Esophagus squamous epithelium (tissue), 5 donors: ENCODE data around the gene USP11. TPM values are rescaled to one million over a fixed set of nuclear protein-coding genes. Genes with fewer than 3 reads are reported as not detected.
"Not testable (repeated sequence)": the region's sequence is repeated elsewhere in the genome, so short reads cannot be mapped to it uniquely, and the experiment has no call there.

Experiments
- DNase-seq: peaks from one replicate; lab custom pipeline; 2025; lab: John Stamatoyannopoulos, UW
- H3K27ac ChIP-seq, 4 donors: fragments of 200-600 bp; sonication (generic); one replicate each; pipeline ENCODE4 v1.5.1; 2016 to 2019; ENCODE audit warnings: mild to moderate bottlenecking in 1 of 4
- H3K27me3 ChIP-seq, 4 donors: fragments of 200-600 bp; sonication (generic); 1 replicate in 3 of 4; 2 replicates in 1 of 4; pipeline versions ENCODE4 v1.5.1 to v1.6.0; 2017 to 2021; ENCODE audit warnings: antibody characterized with exemption in 1 of 4
- H3K36me3 ChIP-seq, 3 donors: fragments of 200-600 bp; sonication (generic); one replicate each; pipeline ENCODE4 v1.5.1; 2016 to 2019
- H3K4me1 ChIP-seq, 3 donors: fragments of 200-600 bp; sonication (generic); one replicate each; pipeline ENCODE4 v1.5.1; 2017 to 2019
- H3K4me3 ChIP-seq, 4 donors: fragments of 200-600 bp; sonication (generic); 1 replicate in 3 of 4; 2 replicates in 1 of 4; pipeline ENCODE4 v1.5.1; 2016 to 2019; ENCODE audit warnings: mild to moderate bottlenecking in 2 of 4, moderate library complexity in 1 of 4
- H3K9me3 ChIP-seq, 3 donors: fragments of 200-600 bp; sonication (generic); one replicate each; pipeline ENCODE4 v1.5.1; 2016 to 2019
- CTCF ChIP-seq, 6 experiments: fragments of 450-650 bp in 4 of 6; fragments of 200-600 bp in 2 of 6; sonication (generic) in 2 of 6; IDR thresholded peaks; one replicate each; pipeline ENCODE4 v1.5.1; 2016 to 2019; ENCODE audit warnings: antibody characterized with exemption in 6 of 6, mild to moderate bottlenecking in 4 of 6, moderate library complexity in 4 of 6
- POLR2A ChIP-seq, 4 donors: fragments of 450-650 bp; IDR thresholded peaks; one replicate each; pipeline ENCODE4 v1.6.1; 2017; ENCODE audit warnings: antibody characterized with exemption in 4 of 4, mild to moderate bottlenecking in 4 of 4, moderate library complexity in 3 of 4
- WGBS, 2 donors: methylation state at CpG; one replicate each; pipeline ENCODE4 v1.1.5; 2018; 5-methylcytosine and 5-hydroxymethylcytosine counted together
- intact Hi-C: fragments of 100-400 bp; cut with DNase I; formaldehyde crosslinking; loops from one replicate; pipeline ENCODE4 v1.15.0; 2022
- total RNA-seq, 4 donors: library from RNA; depleted of rRNA; stranded (reverse); fragments of >200 nt; gene quantifications; one replicate each; pipeline ENCODE4 v1.1.0, GENCODE V29; 2016
- donor health status: DM: yes; HTN: yes; CAD: no.

Gene USP11
- total RNA-seq, 4 donors from 2014 or later: 6.6 to 26.9 (median 21.3) TPM

GRCh38 chrX:47272013-47272408, 39.2 kb downstream of the USP11 start:
- WGBS, 2 donors: 0 to 20% methylated on average over 1 of the region's 2 CpGs
- TF ChIP-seq POLR2A (IDR thresholded peaks at IDR 0.05) (no peak), CTCF (IDR thresholded peaks at IDR 0.05) (no peak)

GRCh38 chrX:47273011-47273730, 40.4 kb downstream of the USP11 start:
- Histone ChIP-seq H3K27me3 (no peaks in the 10 kb centered on the region), H3K9me3 (no peaks in the 10 kb centered on the region), H3K27ac (no peak overlapping the region), H3K36me3 (no peaks in the 10 kb centered on the region), H3K4me3 (no peak overlapping the region), H3K4me1 (no peaks in the 10 kb centered on the region)
- intact Hi-C loops: no loop called here
- DNase-seq: no peak
- TF ChIP-seq CTCF (IDR thresholded peaks at IDR 0.05) (no peak), POLR2A (IDR thresholded peaks at IDR 0.05) (no peak)
- 81 to 83% methylated on average over 2 to 5 of the region's 7 CpGs for WGBS, 2 donors

More at GRCh38 chrX:47272013-47272408, 39.2 kb downstream of the USP11 start:
- Histone ChIP-seq H3K9me3 (no peaks in the 10 kb centered on the region), H3K4me3 (no peak overlapping the region), H3K36me3 (no peaks in the 10 kb centered on the region), H3K27ac (no peak overlapping the region), H3K27me3 (no peaks in the 10 kb centered on the region), H3K4me1 (no peaks in the 10 kb centered on the region)
- DNase-seq: no peak
- intact Hi-C loops: no loop called here

DNA sequence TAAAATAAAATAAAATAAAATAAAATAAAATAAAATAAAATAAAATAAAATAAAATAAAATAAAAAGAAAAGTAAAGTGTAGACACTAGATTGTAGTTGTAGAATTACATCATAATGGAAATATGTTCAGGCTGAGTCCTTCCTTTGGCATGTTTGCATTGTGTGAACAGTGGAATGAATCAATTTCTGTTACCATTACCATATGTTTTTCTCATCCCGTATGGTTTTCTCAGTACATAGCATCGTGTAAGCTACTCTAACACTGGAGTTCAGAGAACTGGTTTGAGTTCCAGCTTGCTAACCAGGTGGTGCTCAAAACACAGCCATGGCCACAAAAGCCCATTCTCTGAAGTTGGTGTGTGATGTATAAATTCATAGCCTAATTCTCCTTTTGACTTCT, 45.9 kb downstream of the USP11 start:
- 32 to 65% methylated on average over 2 of the region's 2 CpGs for WGBS, 2 donors
- Histone ChIP-seq H3K4me1 (no peaks in the 10 kb centered on the region), H3K9me3 (no peaks in the 10 kb centered on the region), H3K27me3 (no peaks in the 10 kb centered on the region), H3K27ac (no peak overlapping the region), H3K4me3 (no peak overlapping the region), H3K36me3 (no peaks in the 10 kb centered on the region)
- intact Hi-C loops: no loop called here
- TF ChIP-seq POLR2A (IDR thresholded peaks at IDR 0.05) (no peak), CTCF (IDR thresholded peaks at IDR 0.05) (no peak)
- no peak for DNase-seq

DNA sequence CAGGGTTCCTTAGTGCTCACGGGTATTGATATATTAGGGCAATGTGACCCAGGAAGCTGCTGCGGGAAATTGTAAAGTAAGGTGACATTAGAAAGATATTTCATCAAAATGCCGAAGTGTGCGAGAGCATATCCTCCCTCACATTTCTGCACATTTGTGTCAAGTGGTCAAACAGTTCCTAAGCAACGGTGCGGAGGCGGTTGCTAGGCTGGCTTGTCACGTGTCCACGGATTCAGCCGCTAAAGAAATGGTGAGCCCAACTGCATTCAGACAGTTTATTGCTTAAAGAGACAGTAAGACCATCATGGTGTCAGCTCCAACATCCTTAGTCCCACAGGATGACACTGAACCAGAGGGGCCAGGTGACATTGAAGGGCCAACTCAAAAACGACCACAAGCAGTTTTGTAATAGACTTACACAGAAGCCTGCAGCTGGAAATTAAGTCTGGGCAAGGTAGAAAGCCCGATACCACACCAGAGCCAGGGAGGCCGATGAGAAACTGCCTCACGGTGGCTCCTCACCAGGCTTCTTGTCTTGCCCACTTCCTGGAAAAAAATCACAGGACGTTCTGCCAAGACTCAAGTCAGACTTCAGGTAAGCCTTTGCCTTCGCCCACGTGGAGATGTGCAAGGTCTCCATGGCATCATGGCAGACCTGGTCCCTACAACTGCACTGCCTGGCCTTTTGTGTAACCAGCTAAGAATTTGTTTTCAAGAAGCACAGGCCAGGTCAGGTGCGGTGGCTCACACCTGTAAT, 50.4 kb downstream of the USP11 start:
- WGBS, 2 donors: 55 to 63% methylated on average over 4 to 17 of the region's 18 CpGs
- H3K27me3 ChIP-seq: no peaks in the 10 kb centered on the region
- H3K9me3 ChIP-seq: no peaks in the 10 kb centered on the region
- H3K36me3 ChIP-seq: no peaks in the 10 kb centered on the region
- intact Hi-C loops: no loop called here
- H3K4me3 ChIP-seq: no peak overlapping the region
- TF ChIP-seq CTCF (IDR thresholded peaks at IDR 0.05): no peak
- TF ChIP-seq POLR2A (IDR thresholded peaks at IDR 0.05): no peak
- no peak for DNase-seq
- H3K4me1 ChIP-seq: no peaks in the 10 kb centered on the region
- no peak overlapping the region for H3K27ac ChIP-seq

DNA sequence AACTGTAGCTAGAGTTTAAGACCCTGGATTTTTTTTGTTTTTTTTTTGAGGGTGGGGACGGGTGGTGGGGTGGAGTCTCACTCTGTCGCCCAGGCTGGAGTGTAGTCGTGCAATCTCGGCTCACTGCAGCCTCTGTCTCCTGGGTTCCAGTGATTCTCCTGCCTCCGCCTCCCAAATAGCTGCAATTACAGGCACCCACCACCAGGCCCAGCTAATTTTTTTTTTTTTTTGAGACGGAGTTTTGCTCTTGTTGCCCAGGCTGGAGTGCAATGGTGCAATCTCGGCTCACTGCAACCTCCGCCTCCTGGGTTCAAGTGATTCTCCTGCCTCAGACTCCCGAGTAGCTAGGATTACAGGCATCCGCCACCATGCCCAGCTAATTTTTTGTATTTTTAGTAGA, 51.8 kb downstream of the USP11 start:
- H3K4me3 ChIP-seq, H3K9me3 ChIP-seq, DNase-seq, intact Hi-C loops, H3K27me3 ChIP-seq, H3K36me3 ChIP-seq, H3K4me1 ChIP-seq, H3K27ac ChIP-seq: not testable (repeated sequence)
- 82 to 90% methylated on average over 2 to 10 of the region's 10 CpGs for whole genome bisulfite sequencing, 2 donors
